Measurements from ENCODE around the gene TMEM26.

The TMEM26 gene

DNA sequence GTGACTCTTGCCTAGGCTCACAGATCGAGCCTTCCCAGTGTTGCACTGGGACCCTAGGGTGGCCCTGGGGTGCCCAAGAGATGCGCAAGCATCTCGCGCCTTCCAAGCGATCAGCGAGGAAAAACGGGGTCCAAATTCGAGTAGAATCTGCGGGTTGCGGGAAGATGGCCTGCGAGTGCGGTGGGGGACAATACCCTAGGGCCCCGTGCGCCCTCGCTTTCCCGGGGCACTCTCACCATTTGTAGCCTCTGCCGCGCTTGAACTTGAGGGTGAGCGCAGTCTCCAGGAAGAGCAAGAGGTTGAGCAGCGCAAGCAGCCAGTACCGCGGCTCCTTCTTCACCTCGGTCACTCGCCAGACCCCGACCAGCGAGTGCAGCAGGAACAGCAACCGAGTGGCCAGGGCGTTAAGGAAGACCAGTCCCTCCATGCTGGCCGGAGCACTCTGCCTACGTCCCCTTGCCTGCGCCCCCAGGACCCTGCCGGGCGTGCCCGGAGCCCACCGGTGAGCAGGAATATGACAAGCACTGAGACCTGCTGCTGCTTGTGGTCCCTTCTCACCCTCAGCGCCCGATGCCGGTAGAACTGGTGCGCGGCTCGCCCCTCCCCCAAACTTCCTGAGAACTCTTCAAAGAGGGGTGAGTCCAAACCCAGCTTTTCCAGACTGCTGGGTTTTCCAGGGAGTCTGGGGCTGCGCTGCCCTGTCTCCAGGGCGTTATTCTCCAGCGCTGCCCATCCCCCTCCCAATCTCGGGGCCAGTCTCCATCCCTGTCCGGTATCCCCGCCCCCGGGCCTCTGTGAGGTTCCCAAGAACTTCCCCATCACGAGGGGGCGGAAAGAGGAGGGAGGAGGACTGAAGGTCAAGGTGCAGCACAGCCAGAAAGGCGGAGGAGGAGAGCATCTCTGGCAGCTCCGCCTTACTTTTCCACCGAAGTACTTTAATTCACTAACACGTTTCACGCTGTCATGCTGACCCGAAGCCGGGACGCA lies at the start of gene TMEM26:
TMEM26 (minus strand) TSS at position 727 of the 987 bp plus-strand sequence; CDS start at position 427, 300 bp downstream.
- DNase-seq = no peak

DNA sequence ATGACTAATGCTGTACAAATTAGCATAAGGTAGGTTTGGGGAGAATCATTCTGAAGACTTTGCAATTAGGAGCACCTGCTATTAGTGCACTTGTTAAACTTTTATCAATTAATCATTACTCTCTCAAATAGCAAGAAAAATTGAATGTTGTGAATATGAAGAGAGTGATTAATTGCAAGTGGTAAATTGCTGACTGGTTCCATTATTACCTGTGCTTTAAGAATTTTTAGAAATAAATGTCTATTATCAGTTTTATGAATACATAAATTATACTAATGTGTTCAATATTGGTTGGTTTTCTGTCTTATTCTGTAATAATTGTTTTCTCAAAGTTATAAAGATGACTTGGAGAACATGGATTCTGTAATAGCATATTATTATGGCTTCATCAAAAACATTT lies 47.3 kb upstream of the TMEM26 start:
- no peak for DNase-seq

DNA sequence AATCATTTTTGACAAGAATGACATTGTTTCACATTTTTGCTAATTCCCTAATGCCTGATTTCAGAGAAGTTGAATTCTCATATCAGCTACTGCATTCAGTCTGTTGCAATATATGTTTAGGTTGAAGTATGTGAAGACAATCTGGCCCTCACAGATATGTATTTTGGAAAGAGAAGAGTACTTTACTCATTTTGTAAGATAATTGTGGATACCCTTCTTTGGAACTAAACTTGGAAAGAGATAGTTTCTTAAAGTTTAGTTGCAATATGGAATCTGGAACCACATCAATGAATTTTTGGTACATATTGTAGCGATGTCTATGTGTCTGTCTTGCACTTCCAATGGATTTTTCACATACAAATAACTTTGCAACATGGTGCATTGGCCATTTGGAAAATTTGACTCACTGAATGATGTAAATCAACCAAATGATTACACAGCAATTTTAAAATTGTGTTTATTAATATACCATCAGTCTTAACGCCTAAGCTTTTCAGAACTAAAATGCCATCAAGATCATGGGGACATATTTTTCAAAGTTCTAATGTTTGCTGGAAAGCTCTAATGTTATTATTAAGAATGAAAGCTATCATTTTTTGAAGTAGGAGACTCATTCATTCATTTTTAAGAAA lies 39.3 kb upstream of the TMEM26 start:
- DNase-seq = no peak

DNA sequence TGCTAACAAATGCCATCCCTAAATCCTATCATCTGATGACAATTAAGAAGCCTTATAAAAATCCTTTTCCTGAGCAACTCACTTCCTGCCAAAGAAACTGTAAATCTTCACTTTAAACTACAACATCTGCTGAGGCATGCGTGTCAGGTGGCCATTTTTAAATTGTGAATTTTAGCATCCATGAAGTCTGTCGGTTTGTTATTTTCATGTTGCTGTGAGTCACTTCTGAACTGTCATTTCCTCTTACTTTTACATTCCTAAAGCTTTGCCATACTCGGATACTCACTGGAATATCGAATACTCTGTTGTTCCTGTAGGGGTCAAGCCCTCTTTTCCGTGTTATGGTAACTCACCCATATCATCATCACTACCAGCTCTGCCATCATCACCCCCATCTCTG lies 34.3 kb upstream of the TMEM26 start:
- no peak for DNase-seq

DNA sequence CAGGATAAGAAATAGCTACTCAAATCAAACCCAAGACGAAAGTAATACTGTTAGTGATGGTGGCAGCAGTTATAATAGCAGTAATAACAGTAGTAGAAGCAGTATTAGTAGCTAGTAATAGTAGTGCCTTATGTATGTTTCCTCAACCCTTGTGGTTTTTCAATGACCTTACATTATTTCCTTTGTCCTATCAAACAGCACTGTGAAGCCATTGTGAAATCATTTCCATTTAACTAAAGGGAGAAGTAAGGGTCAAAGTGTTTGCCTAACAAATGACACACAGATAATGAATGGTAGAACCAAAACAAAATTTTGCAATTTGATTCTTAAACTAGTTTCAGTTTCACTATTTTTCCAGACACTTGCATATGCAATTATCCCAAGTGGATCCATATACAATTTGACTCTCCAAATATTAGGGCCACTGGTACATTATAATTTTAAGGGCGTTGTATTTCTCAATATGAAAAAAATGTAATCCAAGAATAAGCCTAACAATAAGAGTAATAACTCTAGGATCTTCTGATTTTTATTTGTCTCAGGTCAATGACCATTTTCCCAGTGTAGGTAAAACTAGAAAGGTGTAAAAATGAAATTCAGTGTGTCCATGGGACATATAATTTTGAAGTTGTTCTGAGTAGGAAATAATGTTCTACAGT lies 33.7 kb upstream of the TMEM26 start:
- DNase-seq = no peak

DNA sequence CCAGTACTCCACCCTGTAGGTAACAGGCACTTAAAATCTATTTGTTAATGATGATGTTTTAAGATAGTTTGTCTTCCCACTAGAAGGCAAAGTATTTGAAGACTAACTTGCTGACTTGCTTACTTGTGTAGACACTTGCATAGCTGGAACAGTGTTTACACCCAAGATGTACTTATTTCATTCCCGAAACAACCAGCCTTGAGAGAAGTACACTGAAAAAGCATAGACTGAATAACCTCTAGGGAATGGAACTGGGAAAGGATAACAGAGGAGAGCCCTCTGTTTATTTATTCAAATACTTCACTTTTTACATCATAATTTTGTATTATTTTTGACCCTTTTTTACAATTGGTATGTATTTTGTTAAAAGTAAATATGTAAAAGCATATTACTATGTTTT lies 33.1 kb upstream of the TMEM26 start:
- no peak for DNase-seq

DNA sequence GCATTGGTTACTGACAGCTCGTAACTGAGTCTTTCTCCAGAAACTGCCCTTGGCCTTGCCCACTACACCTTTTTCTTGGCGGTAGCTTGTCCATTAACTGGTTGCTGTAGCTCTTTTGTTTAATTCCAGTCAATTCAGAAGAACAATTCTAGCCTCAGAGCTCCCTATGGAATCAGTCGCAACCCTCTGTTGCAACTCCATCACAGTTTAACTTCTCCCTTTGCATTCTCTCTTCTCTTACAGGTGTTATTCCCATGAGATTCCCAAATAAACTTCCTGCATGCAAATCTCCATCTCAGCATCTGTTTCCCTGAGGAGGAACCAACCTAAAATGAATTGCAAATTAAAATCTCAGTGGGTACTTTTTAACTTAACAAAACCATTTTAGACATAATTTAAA lies 28.4 kb upstream of the TMEM26 start:
- no peak for DNase-seq

DNA sequence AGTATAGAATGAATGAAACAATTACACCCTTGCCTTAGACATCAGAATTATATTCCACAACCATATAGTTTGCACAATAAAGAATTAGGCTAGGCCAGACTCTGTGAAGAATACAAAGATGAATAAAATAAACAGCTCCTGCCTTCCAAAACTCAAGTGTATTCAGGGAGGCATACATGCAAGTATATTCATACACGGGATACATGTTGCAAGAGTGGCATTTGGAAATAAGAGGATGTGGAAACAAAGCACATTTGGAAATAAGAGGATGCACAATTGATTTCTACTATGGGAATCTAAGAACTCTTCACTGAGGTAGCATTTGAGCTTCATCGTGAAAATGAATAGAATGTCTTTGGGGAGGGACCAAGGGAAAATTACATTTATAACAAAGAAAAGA lies 27.0 kb upstream of the TMEM26 start:
- DNase-seq = no peak

DNA sequence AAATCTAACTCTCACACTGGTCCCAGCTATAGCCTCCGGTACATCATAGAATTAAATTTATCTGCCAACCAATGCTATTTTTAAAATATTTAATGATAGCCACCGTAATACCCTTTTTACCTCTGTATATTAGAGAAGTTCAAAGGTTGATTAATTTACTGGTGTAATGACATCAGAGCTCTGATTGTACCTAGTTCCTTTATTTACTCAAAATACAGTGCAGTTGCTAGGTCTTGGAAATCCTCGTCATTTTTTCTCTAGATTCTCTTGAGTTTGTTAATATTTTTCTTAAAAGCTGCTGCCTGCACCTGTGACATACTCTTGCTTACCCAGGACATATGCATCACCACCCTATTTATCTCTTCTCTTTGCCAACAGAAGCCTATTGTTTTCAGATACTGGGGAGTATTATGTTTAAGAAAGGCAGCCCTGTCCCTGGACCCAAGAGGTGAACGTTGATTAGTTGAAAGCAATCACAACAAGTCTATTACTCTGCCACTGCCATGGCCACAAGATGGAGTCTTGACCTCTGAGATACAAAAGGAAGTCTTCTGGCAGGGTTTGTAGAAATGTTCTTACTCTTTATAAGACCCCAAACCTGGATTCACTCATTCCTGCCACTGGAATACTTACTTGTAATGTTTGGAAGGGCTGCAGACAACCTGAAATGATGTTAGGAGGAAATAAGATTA lies 25.6 kb upstream of the TMEM26 start:
- DNase-seq = no peak

DNA sequence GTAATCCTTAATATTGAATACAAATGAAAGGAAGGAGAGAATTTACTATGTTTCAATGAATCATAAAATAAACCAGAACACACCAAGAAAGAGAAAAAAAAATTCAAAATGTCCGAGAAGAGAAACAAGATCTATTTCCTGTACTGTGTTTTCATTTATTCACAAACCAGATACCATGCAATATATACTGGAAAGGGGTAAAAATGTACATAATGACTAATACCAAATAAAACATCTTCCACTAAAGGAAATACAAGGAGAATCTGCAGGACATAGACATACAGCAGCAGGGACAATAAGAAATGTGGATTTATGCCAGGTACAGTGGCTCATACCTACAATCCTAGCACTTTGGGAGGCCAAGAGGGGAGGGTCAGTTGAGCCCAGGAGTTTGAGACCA lies 24.3 kb upstream of the TMEM26 start:
- DNase-seq = no peak

DNA sequence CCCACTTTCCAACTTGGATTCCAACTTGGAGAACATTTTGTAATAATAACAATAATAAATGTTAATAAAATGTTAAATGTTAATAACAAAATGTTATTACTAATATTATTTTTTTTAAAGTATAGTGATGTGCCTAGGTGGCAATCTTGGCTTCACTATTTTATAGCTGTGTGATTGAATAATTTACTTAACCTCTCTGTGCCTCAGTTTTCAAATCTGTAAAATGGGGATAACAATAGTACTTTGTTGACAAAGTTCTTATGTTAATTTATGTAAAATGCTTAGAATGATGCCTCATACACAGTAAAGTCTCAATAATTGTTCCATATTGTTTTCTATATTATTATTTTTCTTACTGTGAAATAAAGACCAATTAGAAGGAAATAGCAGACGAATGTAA lies 23.3 kb upstream of the TMEM26 start:
- DNase-seq = no peak

DNA sequence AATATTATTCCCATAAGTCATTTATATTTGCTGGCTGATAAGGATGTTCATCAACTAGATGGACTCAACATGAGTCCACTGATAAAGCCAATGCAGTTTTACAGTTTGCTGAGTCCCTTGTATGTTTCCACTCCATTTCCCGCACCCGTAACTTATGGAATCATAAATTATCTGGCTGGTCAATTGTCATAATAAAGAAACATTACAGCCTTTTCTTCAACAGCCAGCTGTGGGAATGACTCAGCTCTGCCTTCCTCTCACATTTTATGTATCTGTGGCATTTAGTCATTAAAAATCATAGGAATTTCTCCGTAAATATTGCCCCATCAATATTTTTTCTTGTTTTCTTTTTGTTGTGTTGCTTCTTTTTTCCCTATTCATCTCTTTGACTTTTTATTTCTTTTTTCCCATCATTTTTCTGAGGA lies 22.3 kb upstream of the TMEM26 start:
- DNase-seq = no peak

DNA sequence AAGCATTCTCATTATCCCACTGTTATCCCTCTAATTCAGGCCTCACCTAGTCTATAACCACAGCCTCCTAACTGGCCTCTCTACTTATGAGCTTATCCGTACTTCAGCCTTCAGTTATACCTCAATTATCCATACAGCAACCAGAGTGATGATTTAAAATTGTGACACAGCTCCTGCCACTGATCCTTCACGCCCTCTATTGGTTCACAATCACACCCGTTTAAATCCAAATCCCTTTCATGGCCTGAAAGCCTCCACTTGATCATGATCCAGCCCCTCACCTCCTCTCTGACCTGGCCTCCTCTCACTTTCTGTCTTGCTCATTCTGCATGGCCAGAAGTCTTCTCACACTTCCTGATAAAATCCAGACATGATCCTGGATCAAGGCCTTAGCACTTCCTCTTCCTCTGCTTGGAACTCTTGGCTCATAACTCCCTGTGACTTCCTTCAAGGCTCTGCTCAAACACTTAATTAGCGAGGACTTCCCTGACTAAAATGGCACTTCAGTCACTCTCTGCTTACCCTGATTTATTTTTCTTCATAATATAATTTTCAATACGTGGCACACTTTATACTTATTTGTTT lies 19.0 kb upstream of the TMEM26 start:
- no peak for DNase-seq

DNA sequence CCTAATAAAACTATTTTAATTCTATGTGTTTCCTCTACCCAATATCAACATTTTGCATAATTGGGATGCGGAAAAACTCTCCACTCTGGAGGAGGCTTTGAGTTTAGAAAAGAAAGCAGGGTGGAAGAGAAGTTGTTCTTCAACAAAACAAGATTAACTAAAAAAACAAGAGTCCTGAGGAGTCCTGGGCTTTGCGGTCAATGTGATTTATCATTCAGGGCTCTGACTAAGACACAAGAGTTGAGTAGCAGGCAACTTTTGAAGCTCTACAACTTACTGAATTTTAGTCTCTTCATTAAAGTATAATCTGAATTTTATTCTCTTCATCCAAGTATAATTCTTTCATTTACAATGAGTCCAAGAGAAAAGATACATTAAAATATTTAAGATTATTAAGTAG lies 18.3 kb upstream of the TMEM26 start:
- no peak for DNase-seq

DNA sequence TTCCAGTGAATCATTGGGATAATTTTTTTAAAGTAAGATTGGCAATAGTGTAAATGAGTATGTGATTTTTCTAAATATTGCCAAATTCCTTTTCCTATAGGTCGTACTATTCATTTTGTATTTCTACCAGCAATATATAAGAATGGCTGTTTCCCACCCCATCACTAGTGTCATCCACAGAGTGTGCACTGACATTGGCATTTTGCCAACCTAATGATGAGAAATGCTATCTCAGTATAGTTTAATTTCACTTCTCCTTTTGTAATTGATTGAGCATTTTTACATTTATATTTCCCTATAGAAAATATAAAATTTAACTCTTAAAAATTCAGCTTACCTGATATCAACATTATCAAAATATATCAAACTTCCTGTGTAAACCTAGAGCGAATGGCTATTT lies 17.6 kb upstream of the TMEM26 start:
- no peak for DNase-seq

DNA sequence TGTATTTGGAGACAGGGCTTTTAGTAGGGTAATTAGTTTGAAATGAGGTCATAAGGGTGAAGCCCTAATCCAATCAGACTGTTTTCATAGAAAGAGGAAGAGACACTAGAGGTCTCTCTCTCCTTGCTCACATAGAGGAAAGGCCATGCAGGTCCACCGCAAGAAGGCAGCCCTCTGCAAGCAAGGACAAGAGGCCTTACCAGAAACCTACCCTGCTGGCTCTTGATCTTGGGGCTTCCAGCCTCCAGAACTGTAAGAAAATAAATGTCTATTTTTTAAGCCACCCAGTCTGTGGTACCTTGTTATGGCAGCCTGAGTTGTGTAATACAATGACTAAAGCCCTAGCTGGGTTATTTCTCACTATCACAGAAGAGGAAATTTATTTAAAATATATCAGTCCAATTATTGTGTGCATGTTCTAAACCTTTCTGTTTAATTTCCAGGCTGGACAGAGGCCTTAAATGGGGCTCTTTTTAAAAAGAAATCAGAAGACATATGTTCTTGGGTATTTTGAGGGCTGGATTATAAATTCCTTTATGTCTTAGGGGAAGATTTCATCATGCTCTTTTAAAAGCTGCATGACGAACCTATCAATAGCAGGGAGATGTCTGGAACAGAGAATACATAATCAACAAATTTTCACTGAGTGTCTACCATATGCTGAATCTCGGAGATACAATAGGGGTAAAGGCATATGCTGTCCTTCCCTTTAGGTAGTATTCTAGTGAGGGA lies 12.9 kb upstream of the TMEM26 start:
- no peak for DNase-seq

DNA sequence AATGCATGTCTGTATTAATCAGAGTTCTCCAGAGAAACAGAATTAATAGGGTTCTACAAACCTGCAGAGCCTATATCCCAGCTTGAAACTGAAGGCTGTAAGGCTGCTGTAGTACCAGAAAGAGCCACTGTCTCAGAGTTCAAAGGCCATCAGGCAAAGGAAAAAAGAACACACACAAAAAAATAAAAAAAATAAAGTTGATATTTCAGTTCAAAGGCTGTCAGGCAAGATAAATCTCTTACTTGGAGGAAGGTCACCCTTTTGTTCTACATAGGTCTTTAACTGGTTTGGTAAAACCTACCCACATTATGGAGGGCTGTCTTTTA lies 12.0 kb upstream of the TMEM26 start:
- DNase-seq = no peak

DNA sequence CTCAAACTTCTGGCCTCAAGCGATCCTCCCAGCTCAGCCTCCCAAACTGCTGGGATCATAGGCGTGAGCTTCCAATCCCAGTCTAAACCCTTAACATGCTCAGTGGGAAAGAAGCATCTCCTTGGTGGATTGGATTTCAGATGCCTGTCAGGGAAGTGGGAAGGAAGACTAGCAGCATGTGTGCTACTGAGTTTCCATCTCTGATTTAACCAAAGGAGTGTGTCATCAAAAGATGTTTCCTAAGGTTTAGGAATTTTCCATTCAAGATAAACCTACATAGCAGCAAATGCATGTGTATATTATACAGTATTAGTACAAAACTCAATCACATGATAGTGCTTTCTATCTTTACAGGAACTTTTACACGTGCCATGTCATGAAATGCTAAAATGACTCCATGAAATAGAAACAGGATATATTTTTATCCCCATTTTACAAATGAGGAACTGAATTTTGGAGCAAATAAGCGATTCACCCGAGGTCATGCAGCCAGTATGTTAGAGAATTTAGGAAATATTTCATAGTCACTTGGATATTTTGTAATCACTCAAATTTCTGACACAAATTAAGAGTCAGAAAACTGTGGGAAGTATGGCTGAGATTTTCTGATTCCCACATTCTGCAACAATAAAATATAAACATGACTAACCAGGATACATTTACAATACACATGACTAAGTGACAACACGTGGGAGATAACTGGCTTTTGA lies 11.4 kb upstream of the TMEM26 start:
- no peak for DNase-seq

DNA sequence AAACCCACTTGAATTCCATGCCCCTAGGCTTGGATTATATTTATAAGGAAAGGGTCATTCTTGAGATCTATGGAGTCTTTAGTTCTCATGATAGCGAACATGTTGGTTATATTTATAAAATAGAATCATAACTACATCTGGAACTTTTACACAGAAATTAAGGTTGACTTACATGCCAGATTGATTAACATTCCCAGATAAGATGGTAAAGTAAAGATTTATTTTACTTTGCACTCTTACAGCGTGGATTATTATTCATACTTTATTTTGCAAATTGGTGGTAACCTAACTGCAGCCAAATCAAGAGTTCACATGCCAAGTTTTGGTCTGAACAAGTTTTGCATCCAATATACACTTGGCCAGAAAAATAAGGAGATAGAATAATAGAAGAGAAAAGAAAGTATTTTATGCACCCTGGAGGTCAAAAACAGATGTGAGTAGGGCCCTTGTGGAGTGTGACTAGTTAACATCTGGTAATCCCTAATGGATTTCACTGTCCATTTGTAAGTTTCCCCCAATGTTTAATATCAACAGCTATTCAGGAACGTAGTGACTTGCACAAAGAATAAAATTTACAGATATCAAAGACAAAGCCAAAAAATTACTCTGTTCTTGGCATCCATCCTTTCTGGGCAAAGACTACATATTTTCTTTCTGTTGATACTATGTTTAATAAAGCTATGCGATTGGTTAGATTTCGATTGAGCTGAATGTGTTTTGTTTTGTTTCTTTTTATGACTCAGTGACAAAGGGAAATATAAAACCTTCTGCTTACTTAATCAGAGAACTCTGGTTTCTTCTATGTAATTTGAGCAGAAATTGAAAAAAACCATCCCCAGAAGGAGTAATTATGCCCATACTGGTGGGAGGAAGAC lies 10.1 kb upstream of the TMEM26 start:
- DNase-seq = no peak

DNA sequence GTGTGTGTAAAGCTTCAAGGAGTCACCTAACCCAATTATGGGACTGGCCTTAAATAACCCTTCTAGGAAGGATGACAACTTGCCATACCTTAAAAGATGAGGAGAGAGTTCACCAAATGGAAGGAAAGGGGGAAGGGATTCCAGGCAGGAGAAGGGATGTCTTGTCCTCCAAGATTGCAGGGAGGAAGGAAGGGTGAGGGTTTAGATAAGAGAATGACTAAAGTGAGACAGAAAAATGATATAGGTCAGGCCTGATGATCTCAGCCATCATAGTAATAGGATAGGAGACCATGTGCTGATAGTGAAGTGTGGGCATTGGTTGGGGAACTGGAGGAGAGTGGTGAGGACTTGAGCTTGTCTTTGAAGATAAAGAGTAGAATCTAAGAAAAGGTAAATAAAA lies 7.7 kb upstream of the TMEM26 start:
- DNase-seq = no peak

DNA sequence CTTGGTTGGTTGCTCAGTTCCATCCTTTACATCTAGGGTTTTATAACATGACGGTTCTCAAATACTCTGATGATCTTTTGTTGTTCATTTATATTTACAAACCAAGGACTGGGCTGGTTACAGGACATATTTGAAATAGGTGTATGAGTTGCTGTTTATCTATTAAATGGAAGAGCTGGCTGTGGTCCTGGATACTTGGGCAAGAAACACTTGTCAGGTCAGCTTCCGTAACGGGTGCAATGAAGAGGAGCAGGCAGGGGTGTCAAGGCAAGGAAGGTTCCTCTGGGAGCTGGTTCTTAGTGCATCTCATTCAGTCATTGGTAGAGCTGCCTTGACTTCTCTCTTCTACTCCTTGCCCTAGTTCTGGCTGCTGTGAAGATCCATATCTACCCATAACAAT lies 4.8 kb upstream of the TMEM26 start:
- DNase-seq = no peak

All from stimulated activated CD4-positive, alpha-beta T cell treated with anti-CD3 and anti-CD28 coated beads, Interleukin-15, amount 100 ng/mL, for 24 hours (primary cell).